C4-2B (cell line): ENCODE measurements around the gene GUCA2B.
A peak's percentile ranks its signal among the peaks of the same experiment; 100 is the strongest.

Experiments used
- H3K27ac ChIP-seq: fragments of 450-650 bp; 2 replicates; pipeline ENCODE4 v1.5.1; 2017
- ZFX ChIP-seq: fragments of 450-650 bp; IDR thresholded peaks from 2 replicates; pipeline ENCODE4 v1.6.1; 2017
- TF ChIP-seq, protein P1 (sequence below): fragments of 450-650 bp; conservative IDR thresholded peaks from 2 replicates; pipeline ENCODE4 v1.5.1; 2017; ENCODE audit warnings: mild to moderate bottlenecking

Gene GUCA2B

DNA sequence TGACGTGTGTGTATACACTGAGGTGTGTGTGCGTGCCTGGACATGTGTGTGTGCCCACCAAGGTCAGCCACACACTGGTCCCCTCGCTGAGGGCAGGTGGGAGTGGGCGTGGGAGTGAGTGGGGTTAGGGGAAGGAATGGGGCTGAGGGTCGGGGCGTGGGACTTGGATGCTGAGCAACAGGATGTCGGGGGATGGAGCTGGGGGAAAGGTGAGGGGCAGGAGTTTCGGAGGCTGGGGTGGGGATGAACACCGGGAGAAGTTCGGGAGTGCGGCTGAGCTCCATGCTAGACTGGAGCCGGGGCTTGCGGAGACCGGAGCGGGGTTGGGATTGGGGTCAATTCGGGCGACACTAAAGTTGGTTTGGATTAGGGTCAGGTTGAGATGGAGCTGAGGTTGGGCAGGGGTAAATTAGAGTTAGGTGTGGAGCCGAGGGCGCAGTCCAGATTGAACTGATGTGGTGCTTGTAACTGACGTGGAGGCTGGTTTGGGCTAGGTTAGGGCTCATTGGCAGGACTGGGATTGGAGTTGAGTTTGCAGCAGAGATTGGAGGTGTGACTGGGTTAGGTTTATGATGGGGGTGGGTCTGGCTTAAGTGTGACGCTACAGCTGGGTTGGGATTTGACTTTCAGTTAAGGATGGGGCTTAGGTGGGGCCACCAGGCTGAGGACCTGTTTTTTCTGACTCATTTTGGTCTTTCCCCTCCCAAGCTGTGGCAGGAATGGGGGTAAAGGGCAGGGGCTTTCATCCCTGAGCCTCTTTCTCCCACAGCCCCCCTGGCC lies 14.6 kb downstream of the GUCA2B start:
- TF ChIP-seq, protein P1, sequence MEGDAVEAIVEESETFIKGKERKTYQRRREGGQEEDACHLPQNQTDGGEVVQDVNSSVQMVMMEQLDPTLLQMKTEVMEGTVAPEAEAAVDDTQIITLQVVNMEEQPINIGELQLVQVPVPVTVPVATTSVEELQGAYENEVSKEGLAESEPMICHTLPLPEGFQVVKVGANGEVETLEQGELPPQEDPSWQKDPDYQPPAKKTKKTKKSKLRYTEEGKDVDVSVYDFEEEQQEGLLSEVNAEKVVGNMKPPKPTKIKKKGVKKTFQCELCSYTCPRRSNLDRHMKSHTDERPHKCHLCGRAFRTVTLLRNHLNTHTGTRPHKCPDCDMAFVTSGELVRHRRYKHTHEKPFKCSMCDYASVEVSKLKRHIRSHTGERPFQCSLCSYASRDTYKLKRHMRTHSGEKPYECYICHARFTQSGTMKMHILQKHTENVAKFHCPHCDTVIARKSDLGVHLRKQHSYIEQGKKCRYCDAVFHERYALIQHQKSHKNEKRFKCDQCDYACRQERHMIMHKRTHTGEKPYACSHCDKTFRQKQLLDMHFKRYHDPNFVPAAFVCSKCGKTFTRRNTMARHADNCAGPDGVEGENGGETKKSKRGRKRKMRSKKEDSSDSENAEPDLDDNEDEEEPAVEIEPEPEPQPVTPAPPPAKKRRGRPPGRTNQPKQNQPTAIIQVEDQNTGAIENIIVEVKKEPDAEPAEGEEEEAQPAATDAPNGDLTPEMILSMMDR, result no peak
- TF ChIP-seq ZFX, result no peak
- H3K27ac ChIP-seq, result no peak overlapping the region

DNA sequence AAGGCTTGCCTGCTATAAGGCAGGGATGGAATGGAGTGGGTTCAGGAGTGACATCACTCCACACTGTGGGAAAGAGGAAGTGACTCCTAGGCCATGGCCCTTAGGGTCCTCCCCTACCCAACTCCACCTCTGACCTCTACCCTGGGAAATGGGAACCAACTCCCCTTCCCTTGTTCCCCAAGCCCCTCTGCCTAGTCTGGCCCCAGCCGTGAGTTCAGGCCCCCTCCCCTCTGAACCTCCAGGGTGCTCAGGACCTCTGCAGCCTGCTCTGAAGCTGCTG lies 15.1 kb downstream of the GUCA2B start:
- no peak for TF ChIP-seq ZFX
- TF ChIP-seq, protein P1, result no peak
- no peak overlapping the region for H3K27ac ChIP-seq

DNA sequence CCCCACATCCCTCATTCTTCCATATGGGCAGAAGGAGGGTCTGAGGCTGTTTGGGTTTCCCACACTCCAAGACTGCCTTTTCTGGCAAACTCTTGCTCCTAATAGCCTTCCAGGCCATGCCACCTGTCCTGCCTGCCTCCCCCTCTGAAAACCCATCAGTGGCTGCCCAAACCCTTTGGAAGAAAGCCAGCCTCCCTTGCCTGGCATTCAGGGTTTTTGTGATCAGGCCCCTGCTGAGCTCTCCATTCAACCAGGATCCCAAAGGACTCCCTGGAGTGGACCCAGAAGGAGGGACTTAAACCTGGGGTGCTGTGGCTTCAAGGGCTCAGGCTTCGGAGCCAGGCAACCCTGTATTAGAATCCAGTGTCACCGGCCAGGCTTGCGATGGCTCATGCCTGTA lies 15.6 kb downstream of the GUCA2B start:
- TF ChIP-seq, protein P1, result no peak
- TF ChIP-seq ZFX, result no peak
- H3K27ac ChIP-seq, result no peak overlapping the region

DNA sequence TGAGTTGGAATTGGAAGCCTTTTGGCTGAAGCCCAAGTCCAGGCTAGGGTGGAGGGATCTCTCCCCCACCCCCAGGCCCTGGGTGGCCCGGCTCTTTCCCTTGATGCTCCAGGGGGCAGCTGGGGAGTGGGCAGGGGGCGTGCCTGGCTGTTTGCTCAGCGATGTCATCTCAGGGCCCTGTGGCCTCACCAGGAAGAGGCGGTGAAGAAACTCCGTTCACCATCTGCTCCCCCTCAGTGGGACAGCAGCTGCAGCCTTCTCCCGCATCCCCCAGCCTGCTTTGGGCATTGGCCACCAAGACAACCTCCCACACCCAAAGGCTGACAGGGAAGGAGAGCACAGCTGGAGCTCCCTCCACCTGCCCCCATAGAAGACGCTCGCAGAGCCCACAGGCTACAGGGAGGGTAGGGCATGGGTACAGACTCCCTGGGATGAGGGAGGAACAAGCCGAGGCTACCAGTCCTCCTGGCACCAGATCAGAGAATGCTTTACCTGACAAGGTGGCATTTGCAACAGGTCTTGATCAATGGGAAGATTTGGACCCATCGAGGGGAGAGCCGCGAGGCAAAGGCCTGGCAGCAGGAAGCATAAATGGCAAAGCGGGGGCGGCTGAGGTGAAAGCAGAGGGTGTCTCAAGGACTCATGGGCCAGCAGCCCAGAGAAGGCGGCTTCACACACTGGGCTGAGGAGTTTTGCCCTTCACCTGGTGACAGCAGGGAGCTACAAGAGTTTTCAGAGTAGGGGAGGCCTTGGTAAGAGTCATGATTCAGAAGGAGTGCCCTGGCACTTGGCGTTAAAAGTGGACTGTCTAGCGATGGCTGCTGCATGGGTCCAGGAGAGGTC lies 17.8 kb downstream of the GUCA2B start:
- no peak overlapping the region for H3K27ac ChIP-seq
- TF ChIP-seq ZFX, result no peak
- TF ChIP-seq, protein P1, result no peak

DNA sequence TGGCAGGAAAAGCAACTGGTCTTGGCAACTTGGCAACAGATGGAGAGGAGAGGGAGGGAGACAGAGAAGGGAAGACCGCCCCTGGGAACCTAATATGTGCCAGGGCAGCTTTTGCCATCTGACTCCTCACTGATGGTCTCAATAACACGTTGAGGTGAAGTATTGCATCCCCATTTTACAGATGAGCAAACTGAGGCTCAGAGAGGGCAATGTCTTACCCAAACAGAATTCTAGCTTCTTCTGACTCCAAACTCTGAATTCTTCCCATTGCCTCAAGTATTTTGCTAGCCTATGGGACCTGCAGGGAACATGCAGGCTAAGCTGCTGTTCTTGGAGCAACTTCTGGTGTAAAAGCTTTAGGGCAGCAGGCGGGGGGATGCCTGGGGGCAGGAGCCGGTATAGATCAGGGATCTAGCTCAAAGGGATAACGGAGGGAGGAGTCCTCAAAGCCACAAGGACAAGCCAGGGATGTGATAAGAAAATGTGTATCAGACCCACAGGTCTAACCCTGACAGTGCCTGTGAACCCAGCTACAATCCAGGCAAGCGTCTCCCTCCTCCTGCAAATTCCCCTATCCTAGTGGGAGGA lies 18.6 kb downstream of the GUCA2B start:
- H3K27ac ChIP-seq, result no peak overlapping the region
- no peak for TF ChIP-seq ZFX
- TF ChIP-seq, protein P1, result no peak

DNA sequence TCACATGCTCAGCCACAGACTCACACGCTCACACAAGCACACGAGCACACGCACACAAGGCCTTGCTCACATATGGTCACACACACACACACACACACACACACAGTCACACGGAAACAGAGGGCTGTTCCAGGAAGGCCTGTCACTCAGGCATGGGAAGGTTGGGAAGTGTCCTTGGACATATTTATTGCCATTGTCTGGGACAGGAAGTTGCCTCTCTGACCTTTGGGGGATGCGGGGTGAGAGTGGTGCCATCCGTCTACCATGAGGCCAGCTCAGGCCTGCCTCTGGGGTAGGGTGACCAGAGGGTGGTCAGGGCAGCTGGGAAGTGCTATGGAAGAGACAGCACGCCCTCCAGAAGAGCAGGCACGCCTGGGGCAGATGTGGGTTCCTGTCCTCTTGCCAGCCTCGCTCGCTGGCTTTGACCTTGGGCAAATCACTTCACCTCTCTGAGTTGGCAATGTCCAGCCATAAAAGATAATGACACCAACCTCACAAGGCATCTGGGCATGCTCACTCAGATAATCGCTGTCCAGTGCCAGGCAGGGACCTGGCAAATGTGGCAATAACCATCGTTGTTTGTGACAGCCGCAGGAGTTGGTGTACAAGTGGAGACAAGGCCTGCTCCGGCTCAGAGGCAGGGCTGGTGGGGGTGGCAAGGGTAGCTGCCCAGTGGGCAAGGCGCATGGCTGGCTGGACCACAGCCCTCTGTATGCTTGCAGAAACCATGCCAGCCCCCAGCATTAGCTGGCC lies 19.3 kb downstream of the GUCA2B start:
- peak overlapping the region; percentile 61 for H3K27ac ChIP-seq
- no peak for TF ChIP-seq ZFX
- TF ChIP-seq, protein P1, result no peak
